ENCODE results near the gene VRK3. TPM values are rescaled to one million over a fixed set of nuclear protein-coding genes. Genes with fewer than 3 reads are reported as not detected.

Gene VRK3
- polyA plus RNA-seq, 2 of the 4 experiments (the other 2 are of a cell fraction), result 35.2 to 37.4 TPM

- TF ChIP-seq CTCF (IDR thresholded peaks at IDR 0.05), result peak; percentile 99
Observed at GRCh38 chr19:49937750-49938381, 87.3 kb downstream of the VRK3 start (continued).

- no peak overlapping the region for H3K4me3 ChIP-seq
- ATAC-seq (no peak; a peak in 1 of 6 replicates), FAIRE-seq (no peak), DNase-seq (ENCODE audit: low read depth in 1 of 2, low spot score in 1 of 2) (no peak)
- no peak overlapping the region for H3K27ac ChIP-seq
- TF ChIP-seq TFCP2L1 (CRISPR knock-in tag; IDR thresholded peaks at IDR 0.05), result no peak
- TF ChIP-seq HOXB13 (CRISPR knock-in tag; IDR thresholded peaks at IDR 0.05; ENCODE audit: low read depth), result no peak
- no peak for TF ChIP-seq POLR2A (IDR thresholded peaks at IDR 0.05; ENCODE audit: low read length)
- TF ChIP-seq ZSCAN20 (CRISPR knock-in tag; IDR thresholded peaks at IDR 0.05), result no peak
- no peak for TF ChIP-seq ZC3H11A (IDR thresholded peaks at IDR 0.05)
- TF ChIP-seq KDM5A (IDR thresholded peaks at IDR 0.05), result no peak
- no peak for TF ChIP-seq HOXB5 (CRISPR knock-in tag; IDR thresholded peaks at IDR 0.05)
- no peak for TF ChIP-seq MYC (IDR thresholded peaks at IDR 0.05; ENCODE audit: borderline replicate concordance, low read length)
- no peak for TF ChIP-seq CBX2 (IDR thresholded peaks at IDR 0.05; ENCODE audit: borderline replicate concordance, low read depth)
- no peak for TF ChIP-seq JUN (IDR thresholded peaks at IDR 0.05)
- TF ChIP-seq HEYL (CRISPR knock-in tag; IDR thresholded peaks at IDR 0.05), result no peak
- no peak for TF ChIP-seq JUNB (IDR thresholded peaks at IDR 0.05)
- ChIA-PET CTCF (interaction anchor here (0.8 to 7.5 kb wide), 7 partner anchors 13 to 199 kb away, joined by 3 to 121 read pairs (median 24); no protein-coding TSS in a partner anchor), POLR2A (no interaction called here)
- H3K4me1 ChIP-seq, result peaks cover 4% of the 10 kb centered on the region; the same call in 1 of the 3 replicates
- 39% methylated on average over 5 of the region's 5 CpGs for WGBS (ENCODE audit: missing lambda C conversion rate)
- H3K4me2 ChIP-seq, result no peak overlapping the region
- H3K9me3 ChIP-seq, result no peaks in the 10 kb centered on the region
Observed at GRCh38 chr19:49936549-49936948, 88.6 kb downstream of the VRK3 start.

GRCh38 chr19:49933643-49934042 lies 91.5 kb downstream of the VRK3 start:
- H3K9me3 ChIP-seq, result no peaks in the 10 kb centered on the region
- POLR2A ChIA-PET, result no interaction called here
- H3K4me2 ChIP-seq, result no peak overlapping the region
- ATAC-seq (no peak), DNase-seq (ENCODE audit: low read depth in 1 of 2, low spot score in 1 of 2) (no peak), FAIRE-seq (no peak)
- 0 out of 3 replicates have a peak, but pooled peaks cover 6% of the 10 kb centered on the region for H3K4me1 ChIP-seq
- no peak overlapping the region for H3K27ac ChIP-seq
- TF ChIP-seq KDM5A (IDR thresholded peaks at IDR 0.05) (no peak), MAZ (IDR thresholded peaks at IDR 0.05; ENCODE audit: borderline replicate concordance, low read depth, low read length) (no peak), ZFP36 (IDR thresholded peaks at IDR 0.05; ENCODE audit: borderline replicate concordance, partially characterized antibody) (no peak), JUNB (IDR thresholded peaks at IDR 0.05) (no peak), MAFK (IDR thresholded peaks at IDR 0.05; ENCODE audit: partially characterized antibody) (no peak), CBX8 (IDR thresholded peaks at IDR 0.05) (no peak), KDM1A (IDR thresholded peaks at IDR 0.05; ENCODE audit: low read depth) (no peak), TP53 (CRISPR knock-in tag; IDR thresholded peaks at IDR 0.05) (no peak)
- CTCF ChIA-PET, result interaction anchor here (0.6 to 7.5 kb wide), 4 partner anchors 16 to 146 kb away, joined by 4 to 121 read pairs (median 41); no protein-coding TSS in a partner anchor
- H3K4me3 ChIP-seq, result no peak overlapping the region
- 92% methylated on average over 8 of the region's 8 CpGs for WGBS (ENCODE audit: missing lambda C conversion rate)

DNA sequence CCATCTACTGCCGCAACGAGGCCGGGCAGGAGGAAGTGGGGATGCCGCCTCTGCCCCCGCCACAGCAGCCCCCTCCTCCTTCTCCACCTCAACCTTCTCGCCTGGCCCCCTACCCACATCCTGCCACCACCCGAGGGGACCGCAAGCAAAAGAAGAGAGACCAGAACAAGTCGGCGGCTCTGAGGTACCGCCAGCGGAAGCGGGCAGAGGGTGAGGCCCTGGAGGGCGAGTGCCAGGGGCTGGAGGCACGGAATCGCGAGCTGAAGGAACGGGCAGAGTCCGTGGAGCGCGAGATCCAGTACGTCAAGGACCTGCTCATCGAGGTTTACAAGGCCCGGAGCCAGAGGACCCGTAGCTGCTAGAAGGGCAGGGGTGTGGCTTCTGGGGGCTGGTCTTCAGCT lies 92.4 kb downstream of the VRK3 start:
- WGBS (ENCODE audit: missing lambda C conversion rate), result 96% methylated on average over 20 of the region's 25 CpGs
- Histone ChIP-seq H3K27ac (no peak overlapping the region), H3K4me1 (peaks cover 7% of the 10 kb centered on the region), H3K4me2 (no peak overlapping the region), H3K9me3 (no peaks in the 10 kb centered on the region), H3K4me3 (no peak overlapping the region)
- TF ChIP-seq EHF (CRISPR knock-in tag; IDR thresholded peaks at IDR 0.05), result no peak
- no peak for TF ChIP-seq KDM1A (IDR thresholded peaks at IDR 0.05; ENCODE audit: low read depth)
- TF ChIP-seq MAZ (IDR thresholded peaks at IDR 0.05; ENCODE audit: borderline replicate concordance, low read depth, low read length), result no peak
- no peak for TF ChIP-seq TP53 (CRISPR knock-in tag; IDR thresholded peaks at IDR 0.05)
- TF ChIP-seq HES2 (IDR thresholded peaks at IDR 0.05), result no peak
- TF ChIP-seq CHD4 (IDR thresholded peaks at IDR 0.05; ENCODE audit: borderline replicate concordance), result no peak
- no peak for TF ChIP-seq FOXS1 (CRISPR knock-in tag; IDR thresholded peaks at IDR 0.05)
- TF ChIP-seq CHD2 (IDR thresholded peaks at IDR 0.05; ENCODE audit: low read length, partially characterized antibody), result no peak
- no peak for TF ChIP-seq TFCP2L1 (CRISPR knock-in tag; IDR thresholded peaks at IDR 0.05)
- no peak for TF ChIP-seq FOSB (CRISPR knock-in tag; IDR thresholded peaks at IDR 0.05)
- no peak for TF ChIP-seq ZNF302 (CRISPR knock-in tag; IDR thresholded peaks at IDR 0.05)
- TF ChIP-seq ZC3H11A (IDR thresholded peaks at IDR 0.05), result no peak
- TF ChIP-seq HEYL (CRISPR knock-in tag; IDR thresholded peaks at IDR 0.05), result no peak
- no peak for TF ChIP-seq SMC3 (IDR thresholded peaks at IDR 0.05)
- TF ChIP-seq POLR2A (IDR thresholded peaks at IDR 0.05; ENCODE audit: low read length), result no peak
- TF ChIP-seq, protein P1, sequence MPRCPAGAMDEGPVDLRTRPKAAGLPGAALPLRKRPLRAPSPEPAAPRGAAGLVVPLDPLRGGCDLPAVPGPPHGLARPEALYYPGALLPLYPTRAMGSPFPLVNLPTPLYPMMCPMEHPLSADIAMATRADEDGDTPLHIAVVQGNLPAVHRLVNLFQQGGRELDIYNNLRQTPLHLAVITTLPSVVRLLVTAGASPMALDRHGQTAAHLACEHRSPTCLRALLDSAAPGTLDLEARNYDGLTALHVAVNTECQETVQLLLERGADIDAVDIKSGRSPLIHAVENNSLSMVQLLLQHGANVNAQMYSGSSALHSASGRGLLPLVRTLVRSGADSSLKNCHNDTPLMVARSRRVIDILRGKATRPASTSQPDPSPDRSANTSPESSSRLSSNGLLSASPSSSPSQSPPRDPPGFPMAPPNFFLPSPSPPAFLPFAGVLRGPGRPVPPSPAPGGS (IDR thresholded peaks at IDR 0.05), result no peak
- TF ChIP-seq ATOH8 (CRISPR knock-in tag; IDR thresholded peaks at IDR 0.05; ENCODE audit: low read depth), result no peak
- no peak for TF ChIP-seq SREBF2 (IDR thresholded peaks at IDR 0.05)
- no peak for DNase-seq (ENCODE audit: low read depth in 1 of 2, low spot score in 1 of 2)
- no peak for FAIRE-seq
- ChIA-PET POLR2A (interaction anchor here (0.7 kb wide), 1 partner anchor 44 kb away, joined by 5 read pairs; no protein-coding TSS in a partner anchor), CTCF (interaction anchor here (1.1 to 7.5 kb wide), 3 partner anchors 17 to 52 kb away, joined by 4 to 121 read pairs (median 78); no protein-coding TSS in a partner anchor)
- ATAC-seq, result no peak
